ENCODE results near the gene S100A12. TPM values are rescaled to one million over a fixed set of nuclear protein-coding genes. Genes with fewer than 3 reads are reported as not detected.

S100A12 gene
- total RNA-seq, 1 experiment from 2014 or later, result not detected

GRCh38 chr1:153355445-153356071 is 19.9 kb downstream of the S100A12 start:
- Mint-ChIP-seq H3K4me3 (ENCODE audit: unreplicated experiment) (no peak overlapping the region), H3K9me3 (ENCODE audit: unreplicated experiment) (no peaks in the 10 kb centered on the region), H3K27me3 (ENCODE audit: insufficient read depth, unreplicated experiment) (peaks cover 9% of the 10 kb centered on the region), H3K27ac (ENCODE audit: low read depth, unreplicated experiment) (no peak overlapping the region), H3K36me3 (ENCODE audit: insufficient read depth, unreplicated experiment) (no peaks in the 10 kb centered on the region), H3K4me1 (ENCODE audit: insufficient read depth, unreplicated experiment) (peaks cover 36% of the 10 kb centered on the region)
- ChIA-PET CTCF (interaction anchor here (0.6 to 28.2 kb wide), 39 partner anchors 10 to 630 kb away, joined by 3 to 1438 read pairs (median 4); partner anchors contain the start of genes PGLYRP3, RAB13, S100A12 and S100A8), POLR2A (interaction anchor here (0.6 to 4.2 kb wide), 11 partner anchors 11 to 156 kb away, joined by 3 to 26 read pairs (median 4); partner anchors contain the start of genes S100A12 and S100A8)
- TF ChIP-seq CTCF (IDR thresholded peaks at IDR 0.05; ENCODE audit: unreplicated experiment), result peak; percentile 97
- intact Hi-C loops (cut with micrococcal nuclease), result loop anchor here (1.0 kb wide), 1 partner anchor 49 kb away; no protein-coding TSS in a partner anchor
- BruUV-seq (replicated peaks), result no TSS peak
- peak; percentile 94 for DNase-seq (ENCODE audit: unreplicated experiment)

- no peaks in the 10 kb centered on the region for H3K36me3 Mint-ChIP-seq (ENCODE audit: insufficient read depth, unreplicated experiment)
- H3K27ac Mint-ChIP-seq (ENCODE audit: low read depth, unreplicated experiment), result no peak overlapping the region
- no TSS peak for BruUV-seq (replicated peaks)
- peaks cover 29% of the 10 kb centered on the region for H3K4me1 Mint-ChIP-seq (ENCODE audit: insufficient read depth, unreplicated experiment)
- POLR2A ChIA-PET, result interaction anchor here (0.6 to 4.2 kb wide), 8 partner anchors 12 to 157 kb away, joined by 3 to 24 read pairs (median 4); partner anchors contain the start of gene S100A8
- no peaks in the 10 kb centered on the region for H3K9me3 Mint-ChIP-seq (ENCODE audit: unreplicated experiment)
- no peak overlapping the region for H3K4me3 Mint-ChIP-seq (ENCODE audit: unreplicated experiment)
- CTCF ChIA-PET, result interaction anchor here (0.7 to 28.2 kb wide), 44 partner anchors 10 to 631 kb away, joined by 3 to 1438 read pairs (median 6); partner anchors contain the start of genes PGLYRP3, RAB13, S100A12 and S100A8
- no peak for DNase-seq (ENCODE audit: unreplicated experiment)
- peaks cover 18% of the 10 kb centered on the region for H3K27me3 Mint-ChIP-seq (ENCODE audit: insufficient read depth, unreplicated experiment)
- intact Hi-C loops (cut with micrococcal nuclease), result loop anchor here (1.0 kb wide), 1 partner anchor 50 kb away; no protein-coding TSS in a partner anchor
- peak; percentile 15 for TF ChIP-seq CTCF (IDR thresholded peaks at IDR 0.05; ENCODE audit: unreplicated experiment)
Observed at GRCh38 chr1:153354515-153355193, 20.8 kb downstream of the S100A12 start.

GRCh38 chr1:153353226-153353947 is 22.0 kb downstream of the S100A12 start:
- Mint-ChIP-seq H3K4me3 (ENCODE audit: unreplicated experiment) (no peak overlapping the region), H3K27me3 (ENCODE audit: insufficient read depth, unreplicated experiment) (peaks cover 31% of the 10 kb centered on the region), H3K27ac (ENCODE audit: low read depth, unreplicated experiment) (no peak overlapping the region), H3K4me1 (ENCODE audit: insufficient read depth, unreplicated experiment) (peaks cover 34% of the 10 kb centered on the region), H3K36me3 (ENCODE audit: insufficient read depth, unreplicated experiment) (no peaks in the 10 kb centered on the region), H3K9me3 (ENCODE audit: unreplicated experiment) (no peaks in the 10 kb centered on the region)
- intact Hi-C loops (cut with micrococcal nuclease), result no loop called here
- POLR2A ChIA-PET, result interaction anchor here (0.5 to 3.2 kb wide), 13 partner anchors 22 to 171 kb away, joined by 3 to 16 read pairs (median 5); partner anchors contain the start of gene S100A12
- CTCF ChIA-PET, result interaction anchor here (0.5 to 28.2 kb wide), 56 partner anchors 9 to 1898 kb away, joined by 3 to 1438 read pairs (median 5); partner anchors contain the start of genes NPR1, S100A12, S100A16 and S100A4
- DNase-seq (ENCODE audit: unreplicated experiment), result peak; percentile 63
- BruUV-seq (replicated peaks), result no TSS peak
- peak; percentile 72 for TF ChIP-seq CTCF (IDR thresholded peaks at IDR 0.05; ENCODE audit: unreplicated experiment)
